GM12801 (cell line): ENCODE data around the gene P3H2.

Experiments
- TF ChIP-seq, protein P1 (sequence below): IDR thresholded peaks from one replicate; pipeline ENCODE4 v1.5.1; 2011; ENCODE audit warnings: control low read depth; ENCODE audit not compliant: insufficient read length; ENCODE audit errors: extremely low read depth

P3H2 gene

DNA sequence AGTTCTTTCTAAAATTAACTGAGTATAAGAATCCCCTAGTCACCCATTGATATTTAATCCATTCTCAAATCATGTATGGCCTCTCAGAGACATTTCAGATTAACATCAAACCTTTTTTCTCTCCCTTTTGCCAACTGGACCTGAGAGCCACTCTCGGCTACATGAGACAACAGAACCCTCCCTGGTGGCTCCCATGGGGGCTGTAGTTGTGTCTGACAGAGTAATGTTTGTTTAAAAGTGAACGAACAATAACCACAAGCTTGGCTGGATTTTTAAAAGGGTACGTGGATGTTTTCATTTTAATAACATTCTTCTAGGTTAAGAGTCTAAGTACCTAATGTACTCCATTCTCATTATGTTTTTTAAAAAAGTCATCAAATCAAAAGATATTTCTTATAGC is 37.1 kb downstream of the P3H2 start:
- TF ChIP-seq, protein P1, sequence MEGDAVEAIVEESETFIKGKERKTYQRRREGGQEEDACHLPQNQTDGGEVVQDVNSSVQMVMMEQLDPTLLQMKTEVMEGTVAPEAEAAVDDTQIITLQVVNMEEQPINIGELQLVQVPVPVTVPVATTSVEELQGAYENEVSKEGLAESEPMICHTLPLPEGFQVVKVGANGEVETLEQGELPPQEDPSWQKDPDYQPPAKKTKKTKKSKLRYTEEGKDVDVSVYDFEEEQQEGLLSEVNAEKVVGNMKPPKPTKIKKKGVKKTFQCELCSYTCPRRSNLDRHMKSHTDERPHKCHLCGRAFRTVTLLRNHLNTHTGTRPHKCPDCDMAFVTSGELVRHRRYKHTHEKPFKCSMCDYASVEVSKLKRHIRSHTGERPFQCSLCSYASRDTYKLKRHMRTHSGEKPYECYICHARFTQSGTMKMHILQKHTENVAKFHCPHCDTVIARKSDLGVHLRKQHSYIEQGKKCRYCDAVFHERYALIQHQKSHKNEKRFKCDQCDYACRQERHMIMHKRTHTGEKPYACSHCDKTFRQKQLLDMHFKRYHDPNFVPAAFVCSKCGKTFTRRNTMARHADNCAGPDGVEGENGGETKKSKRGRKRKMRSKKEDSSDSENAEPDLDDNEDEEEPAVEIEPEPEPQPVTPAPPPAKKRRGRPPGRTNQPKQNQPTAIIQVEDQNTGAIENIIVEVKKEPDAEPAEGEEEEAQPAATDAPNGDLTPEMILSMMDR, result no peak

DNA sequence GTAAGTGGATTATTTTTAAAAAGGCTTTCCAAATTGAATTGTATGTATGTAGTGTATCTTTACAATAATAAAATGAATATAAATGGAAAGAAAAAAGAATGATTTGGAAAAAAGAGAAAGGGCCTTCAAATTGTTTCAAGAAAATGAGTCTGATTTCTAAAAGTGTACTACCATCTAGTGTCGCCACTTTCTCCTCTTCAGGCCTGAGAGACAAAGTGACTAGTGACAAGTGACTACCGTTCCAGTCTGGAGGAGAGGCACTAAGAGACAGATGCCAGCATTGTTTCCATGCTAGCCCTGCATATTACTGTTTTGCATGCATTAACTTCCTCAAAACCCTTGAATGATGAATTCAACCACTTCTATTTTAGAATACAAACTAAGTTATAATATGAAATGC is 39.3 kb downstream of the P3H2 start:
- TF ChIP-seq, protein P1, result no peak

DNA sequence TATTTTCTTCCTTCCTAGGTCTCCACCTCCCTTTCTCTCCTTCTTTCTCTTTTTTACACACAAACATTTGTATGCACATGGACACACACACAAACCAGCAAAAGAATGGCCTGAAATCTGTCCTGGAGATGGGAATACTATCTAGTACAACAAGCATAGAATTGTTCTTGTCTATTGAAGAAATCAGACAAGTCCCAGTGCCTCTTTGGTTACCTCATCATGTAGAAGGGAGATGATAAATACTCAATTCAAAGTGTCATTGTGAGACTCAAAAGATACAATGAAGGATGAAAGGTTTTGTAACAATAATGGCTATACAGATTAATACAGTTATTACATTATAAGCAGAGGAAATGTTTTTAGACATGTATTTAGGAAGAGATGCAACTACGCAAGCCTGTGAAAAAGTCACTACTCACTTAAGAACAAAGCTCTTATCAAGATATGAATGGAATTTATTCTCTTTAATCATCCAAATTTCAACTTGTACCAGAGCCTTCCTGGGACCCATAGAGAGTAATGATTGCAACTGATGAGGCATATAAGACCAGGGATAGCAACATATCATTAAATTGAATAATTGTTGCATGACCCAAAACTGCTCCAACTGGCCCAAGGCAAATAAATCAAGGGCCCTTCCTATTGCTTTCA is 43.2 kb downstream of the P3H2 start:
- TF ChIP-seq, protein P1, result no peak

DNA sequence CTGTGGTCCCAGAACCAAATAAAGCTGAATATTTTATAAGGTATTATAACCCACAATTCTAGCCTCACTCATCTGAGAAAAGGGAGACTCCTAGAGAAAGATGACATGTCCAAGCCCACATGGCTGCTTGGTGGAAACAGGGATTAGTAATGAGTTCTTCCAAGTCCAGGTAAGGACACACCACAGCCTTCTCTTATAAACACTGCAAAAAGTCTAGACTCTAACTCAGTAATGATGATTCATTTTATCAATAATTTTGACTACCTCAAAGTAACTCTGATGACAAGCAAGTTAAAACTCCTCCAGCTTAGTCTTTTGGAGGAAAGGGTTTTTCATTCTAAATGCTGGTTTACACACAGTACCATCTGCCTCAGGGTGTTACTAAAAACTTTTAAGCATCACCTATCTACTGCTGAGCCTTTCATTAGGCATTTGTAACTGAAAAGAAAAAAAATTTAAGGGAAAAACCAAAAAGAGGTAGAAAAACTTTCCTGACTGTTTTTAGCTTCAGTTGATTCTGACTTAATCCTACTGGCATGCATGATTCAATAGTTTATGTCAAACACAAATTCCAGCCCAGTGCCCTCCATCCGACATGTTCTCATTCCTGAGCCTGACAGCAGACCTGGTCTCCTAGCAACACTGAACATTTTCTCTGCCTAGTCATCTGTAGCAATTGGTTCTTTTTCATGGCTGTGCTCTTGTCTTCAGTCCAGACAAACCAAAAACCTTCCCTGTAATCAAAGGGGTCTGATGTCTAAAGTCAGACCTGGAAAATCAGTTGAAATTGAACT is 43.9 kb downstream of the P3H2 start:
- TF ChIP-seq, protein P1, result no peak

DNA sequence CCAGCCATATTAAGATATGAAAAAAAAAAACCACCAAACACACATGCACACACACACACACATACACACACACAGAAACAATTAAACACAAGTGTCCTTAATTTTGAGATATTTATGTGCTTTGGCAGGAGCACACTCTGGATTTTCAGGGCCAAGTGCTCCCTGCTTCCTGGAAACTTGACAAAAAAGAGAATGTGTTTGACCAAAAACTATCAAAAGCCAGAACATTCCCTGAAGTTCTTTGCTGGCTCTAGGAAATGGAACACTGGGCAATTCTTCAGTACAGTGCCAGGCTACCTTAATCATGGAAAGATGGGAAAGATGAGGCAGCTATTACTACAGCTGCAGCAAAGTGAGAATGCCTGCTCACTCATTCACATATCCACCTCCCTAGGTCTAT is 44.6 kb downstream of the P3H2 start:
- TF ChIP-seq, protein P1, result no peak

DNA sequence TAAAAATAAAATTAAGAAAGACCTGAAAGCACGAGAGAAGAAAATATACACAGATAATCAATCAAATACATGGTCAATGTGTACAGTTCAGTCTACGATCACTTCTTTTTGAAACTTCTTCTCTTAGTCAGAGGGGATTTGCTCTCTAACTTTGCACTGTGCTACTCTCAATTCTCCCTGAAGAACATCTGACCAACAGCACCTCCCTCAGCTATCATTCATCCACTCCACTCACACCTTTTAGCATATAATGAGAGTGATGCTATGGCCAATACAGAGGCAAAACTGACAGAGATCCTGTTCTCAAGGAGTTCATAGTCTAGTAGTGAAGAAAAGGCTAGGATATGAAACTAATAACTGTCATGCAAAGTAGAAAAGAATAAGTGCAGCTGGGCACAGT is 45.9 kb downstream of the P3H2 start:
- TF ChIP-seq, protein P1, result no peak

DNA sequence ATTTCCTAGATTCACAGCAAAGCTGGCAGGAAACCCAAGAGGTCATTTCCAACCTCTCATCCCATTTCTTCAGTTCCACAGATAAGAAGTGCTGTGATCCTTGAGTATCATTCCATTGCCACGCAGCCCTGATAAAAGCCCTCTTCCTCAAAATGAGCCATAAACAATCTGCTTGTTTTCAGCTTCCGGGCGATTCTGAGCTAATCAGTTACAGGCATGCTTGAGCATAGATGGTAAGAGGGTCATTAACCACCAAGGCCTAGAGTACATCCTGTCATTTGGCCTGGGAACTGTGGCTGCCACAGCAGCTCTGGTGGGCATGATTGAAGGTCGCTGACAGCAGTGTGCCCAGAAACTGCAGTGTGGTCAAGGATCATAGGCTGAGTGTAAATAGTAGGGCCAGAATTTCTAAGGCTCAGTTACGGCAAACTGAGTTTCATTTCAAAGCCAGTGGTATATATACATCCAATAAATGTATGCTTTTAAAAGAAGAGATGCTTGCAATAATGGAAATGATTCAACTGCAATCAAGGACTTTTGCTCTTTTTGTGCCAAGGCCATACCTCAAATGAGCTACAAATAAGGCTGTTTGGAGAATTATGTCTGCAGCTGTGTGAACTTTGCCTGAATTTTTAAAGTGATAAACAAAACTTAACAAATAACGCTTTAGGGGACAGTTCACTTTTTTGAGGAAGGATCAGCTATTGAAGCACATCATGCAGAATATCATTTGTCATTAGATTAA is 47.3 kb downstream of the P3H2 start:
- TF ChIP-seq, protein P1, result no peak
